Measurements from ENCODE around the gene KLHL34.

The KLHL34 gene

DNA sequence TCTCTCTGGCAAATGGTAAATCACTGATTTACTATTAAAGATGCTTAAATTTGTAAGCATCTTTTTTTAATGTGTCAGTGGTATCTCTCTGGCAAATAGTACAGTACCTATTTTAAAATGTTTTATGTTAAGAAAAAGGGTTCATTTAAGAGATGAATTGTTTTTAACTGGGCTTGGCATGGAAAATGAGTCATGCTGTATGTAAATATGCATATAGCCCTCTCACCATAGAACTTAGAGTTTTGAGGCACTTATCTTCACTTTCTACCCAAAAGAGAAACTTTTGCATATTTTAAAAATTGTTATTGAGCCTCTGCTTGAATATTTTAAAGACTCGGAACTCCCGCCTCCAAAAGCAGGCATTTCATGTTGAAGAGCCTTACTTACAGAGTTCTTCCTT, 37.9 kb downstream of the KLHL34 start:
- H3K27ac ChIP-seq, result no peak overlapping the region
- no peak for TF ChIP-seq CTCF (conservative IDR thresholded peaks at IDR 0.05)

GRCh38 chrX:21616386-21616785, 41.7 kb downstream of the KLHL34 start:
- H3K27ac ChIP-seq, result no peak overlapping the region
- TF ChIP-seq CTCF (conservative IDR thresholded peaks at IDR 0.05), result no peak

DNA sequence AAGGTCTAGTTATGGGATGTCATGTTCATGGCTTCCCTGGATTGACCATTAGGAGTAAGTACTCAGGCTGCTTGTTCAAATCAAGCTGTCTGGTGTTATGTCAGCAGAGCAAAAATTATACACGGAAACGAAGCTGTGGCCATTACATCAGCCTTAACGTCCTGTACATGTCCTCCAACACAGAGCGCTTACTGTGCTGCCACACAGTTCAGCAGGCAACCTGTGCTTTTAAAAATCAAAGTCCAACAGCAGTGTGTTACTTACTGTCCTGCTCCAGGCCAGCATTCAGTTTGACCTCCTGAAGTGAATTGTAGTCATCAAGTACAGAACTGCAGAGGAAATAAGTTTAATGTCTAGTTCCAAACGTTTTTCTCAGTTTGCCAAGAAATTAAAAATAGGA, 46.0 kb downstream of the KLHL34 start:
- H3K27ac ChIP-seq, result no peak overlapping the region
- no peak for TF ChIP-seq CTCF (conservative IDR thresholded peaks at IDR 0.05)

DNA sequence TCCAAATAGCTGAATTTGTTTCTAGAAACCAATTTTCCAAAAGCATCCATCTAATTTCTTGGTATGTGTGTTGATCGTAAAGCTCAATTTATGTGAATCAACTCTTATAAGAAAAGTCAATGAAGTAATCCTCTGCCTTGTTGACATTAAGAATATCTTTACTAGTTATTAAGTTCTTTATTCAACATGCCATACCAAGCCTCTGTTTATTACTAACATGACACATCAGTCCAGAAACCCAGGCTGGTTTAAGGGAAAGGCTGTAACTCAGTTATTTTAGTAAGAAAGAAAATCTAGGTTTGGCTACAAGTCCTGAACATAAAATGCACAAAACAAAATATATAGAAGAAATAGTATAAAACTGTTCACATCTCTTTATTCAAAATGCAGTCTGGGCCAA, 48.0 kb downstream of the KLHL34 start:
- TF ChIP-seq CTCF (conservative IDR thresholded peaks at IDR 0.05), result no peak
- no peak overlapping the region for H3K27ac ChIP-seq

- H3K27ac ChIP-seq, result no peak overlapping the region
- TF ChIP-seq CTCF (conservative IDR thresholded peaks at IDR 0.05), result no peak
Measured at GRCh38 chrX:21606002-21606401, 52.1 kb downstream of the KLHL34 start.
